GDM1 (cell line): ENCODE measurements around the gene IHH.

Experiments used
- DNase-seq: peaks from one replicate; lab custom pipeline; 2025; lab: John Stamatoyannopoulos, UW

IHH gene

GRCh38 chr2:219037783-219038499 is 22.8 kb downstream of the IHH start:
- no peak for DNase-seq

DNA sequence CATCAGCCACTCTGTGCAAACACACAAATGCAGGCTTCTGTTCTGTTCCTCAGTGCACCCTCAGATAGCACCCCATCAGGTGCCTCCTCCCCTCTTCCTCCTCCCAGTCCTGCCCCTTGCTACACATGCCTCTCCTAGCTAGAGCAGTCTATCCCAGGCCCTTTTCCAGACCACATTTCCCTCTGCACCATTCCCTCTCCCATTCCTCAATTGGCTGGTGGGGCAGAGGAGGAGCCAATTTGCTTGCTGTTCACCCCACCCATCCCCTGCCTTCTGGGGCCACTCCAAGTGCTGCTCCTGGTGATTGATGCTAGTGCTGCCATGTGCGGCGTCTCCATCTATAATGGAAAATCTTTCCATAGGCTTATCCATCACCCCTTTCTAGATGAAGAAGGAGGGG is 24.8 kb downstream of the IHH start:
- no peak for DNase-seq

GRCh38 chr2:219034823-219035222 is 25.9 kb downstream of the IHH start:
- no peak for DNase-seq

- DNase-seq, result no peak
Measured at GRCh38 chr2:219032051-219032745, 28.5 kb downstream of the IHH start.

DNA sequence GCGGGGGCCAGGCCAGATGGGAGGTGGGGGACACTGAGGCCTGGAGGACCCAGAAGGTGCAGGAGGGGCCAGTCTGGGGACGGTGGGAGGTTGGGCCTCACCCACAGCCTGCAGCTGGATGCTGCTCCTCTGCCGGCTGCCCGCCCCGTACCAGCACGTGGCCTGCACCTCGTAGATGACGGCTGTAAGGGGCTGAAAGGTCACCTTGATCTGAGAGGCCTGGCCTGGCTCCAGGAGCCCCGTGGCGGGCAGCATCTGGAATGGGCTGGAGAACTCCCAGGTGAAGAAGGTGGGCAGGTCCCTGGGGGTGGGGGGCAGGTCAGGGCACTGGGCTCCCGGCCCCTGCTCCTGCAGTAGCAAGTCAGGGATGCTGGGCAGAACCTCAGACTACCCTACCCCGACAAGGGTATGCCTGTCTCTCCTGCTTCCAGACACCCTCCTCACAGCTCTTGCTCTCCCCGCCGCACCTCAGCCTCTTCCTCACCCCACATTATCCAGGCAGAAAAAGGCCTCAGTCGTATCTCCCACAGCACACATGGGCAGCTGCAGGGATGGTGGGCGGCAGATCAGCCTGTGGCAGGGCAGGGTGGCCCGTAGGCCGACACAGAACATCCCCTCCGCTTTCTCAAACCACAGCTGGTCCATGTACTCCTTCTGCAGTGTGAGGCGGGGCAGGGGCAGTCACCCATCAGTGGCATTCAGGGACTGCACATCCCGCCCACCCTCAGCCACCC is 29.5 kb downstream of the IHH start:
- no peak for DNase-seq

DNA sequence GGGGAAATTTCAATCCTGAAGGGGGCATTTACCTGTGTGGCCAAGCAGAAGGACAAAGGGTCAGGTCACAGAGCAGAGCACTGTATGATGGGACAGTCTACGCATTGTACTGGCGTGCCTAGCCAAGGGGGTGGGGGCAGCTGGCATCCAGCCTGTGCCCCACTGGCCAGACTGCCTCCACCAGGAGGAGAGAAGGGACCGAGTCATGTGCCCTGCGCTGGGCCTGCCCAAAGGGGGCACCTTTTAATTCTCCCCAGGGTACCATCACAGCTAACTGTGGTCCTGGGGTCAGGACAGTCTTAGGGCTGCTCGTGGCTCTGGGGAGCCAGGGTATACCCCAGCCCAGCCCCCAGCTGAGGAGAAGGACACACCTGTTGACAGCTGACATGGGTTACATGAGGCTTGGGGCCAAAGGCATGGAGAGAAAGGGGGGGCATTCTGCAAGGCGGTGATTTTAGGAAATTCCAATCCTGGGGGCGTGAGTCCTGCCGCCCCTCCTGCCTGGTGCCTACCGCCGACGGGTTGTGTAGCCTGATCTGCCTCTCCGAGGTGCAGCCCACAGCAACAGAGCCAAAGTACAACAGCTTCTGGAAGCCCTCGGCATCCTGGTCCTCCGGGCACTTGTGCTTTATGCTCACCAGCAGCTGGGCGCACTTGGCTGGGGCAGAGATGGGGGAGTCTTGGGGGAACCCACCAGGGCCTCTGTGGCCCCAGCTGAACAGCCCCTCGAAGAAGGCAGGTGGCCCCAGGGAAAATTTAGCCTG is 30.4 kb downstream of the IHH start:
- no peak for DNase-seq

DNA sequence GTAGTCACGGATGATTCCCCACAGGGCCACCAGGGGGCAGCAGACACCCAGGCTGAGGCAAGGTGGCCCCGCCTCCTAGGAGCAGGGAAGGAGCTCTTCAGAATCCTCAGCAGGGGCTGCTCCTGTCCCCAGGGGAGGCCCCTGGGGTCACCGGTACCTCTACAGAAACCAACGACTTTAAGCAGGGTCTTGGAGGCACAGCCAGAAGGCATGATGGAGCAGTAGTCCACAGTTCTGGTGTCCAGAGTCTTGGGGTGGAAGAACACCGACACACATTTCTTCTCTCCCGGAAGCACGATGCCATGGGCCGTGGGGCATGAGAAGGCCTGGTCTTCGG is 30.9 kb downstream of the IHH start:
- peak; percentile 29 for DNase-seq

GRCh38 chr2:219028996-219029828 is 31.5 kb downstream of the IHH start:
- DNase-seq, result no peak

DNA sequence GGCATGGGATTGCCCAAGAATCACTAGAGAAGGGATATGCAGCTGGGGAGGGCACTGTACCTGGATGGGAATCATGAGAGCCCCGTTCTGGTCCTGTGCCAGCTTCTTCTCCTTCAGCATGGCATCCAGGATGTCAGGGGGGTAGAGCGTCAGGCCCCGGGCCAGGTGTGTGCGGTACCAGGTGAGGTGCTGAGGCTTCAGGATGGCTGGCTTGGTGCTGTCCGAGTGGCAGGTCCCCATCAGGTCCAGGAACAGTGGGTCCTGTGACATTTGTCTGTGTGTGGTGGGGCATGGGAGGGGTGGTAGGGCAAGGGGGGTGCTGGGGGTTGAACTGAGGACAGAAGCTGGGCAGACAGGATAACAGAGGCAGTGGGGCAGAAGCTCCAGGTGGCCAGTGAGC is 32.6 kb downstream of the IHH start:
- no peak for DNase-seq

DNA sequence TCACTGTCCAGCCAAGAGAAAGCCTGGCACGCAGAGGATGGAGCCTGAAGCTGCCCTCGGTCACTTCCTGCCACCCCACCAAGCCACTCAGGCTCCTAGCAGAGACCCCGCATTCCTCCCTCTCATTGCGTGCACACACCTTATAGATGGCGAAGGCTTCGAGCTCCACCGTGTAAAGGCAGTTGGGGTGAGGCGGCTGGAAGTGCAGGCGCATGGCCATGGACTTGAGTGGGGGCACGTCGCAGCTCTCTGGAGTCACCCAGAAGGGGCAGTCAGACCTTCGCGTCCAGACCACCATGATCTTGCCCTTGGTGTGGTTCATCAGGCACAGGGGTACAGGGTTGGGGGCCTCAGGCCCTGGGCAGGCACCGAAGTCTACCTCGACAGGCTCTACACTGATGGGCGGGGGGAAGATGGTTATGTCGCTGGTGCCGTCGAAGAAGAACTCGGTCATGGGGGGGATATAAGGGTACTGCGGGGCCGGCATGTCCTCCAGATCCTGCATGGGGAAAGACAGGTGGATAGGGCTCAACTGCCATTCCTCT is 33.1 kb downstream of the IHH start:
- no peak for DNase-seq

- no peak for DNase-seq
Measured at GRCh38 chr2:219026946-219027345, 33.8 kb downstream of the IHH start.

GRCh38 chr2:219025637-219026585 is 34.8 kb downstream of the IHH start:
- no peak for DNase-seq

GRCh38 chr2:219024059-219024458 is 36.7 kb downstream of the IHH start:
- no peak for DNase-seq

GRCh38 chr2:219023045-219023605 is 37.6 kb downstream of the IHH start:
- no peak for DNase-seq

- no peak for DNase-seq
Measured at GRCh38 chr2:219022616-219023015, 38.1 kb downstream of the IHH start.

- no peak for DNase-seq
Measured at GRCh38 chr2:219022041-219022440, 38.7 kb downstream of the IHH start.

DNA sequence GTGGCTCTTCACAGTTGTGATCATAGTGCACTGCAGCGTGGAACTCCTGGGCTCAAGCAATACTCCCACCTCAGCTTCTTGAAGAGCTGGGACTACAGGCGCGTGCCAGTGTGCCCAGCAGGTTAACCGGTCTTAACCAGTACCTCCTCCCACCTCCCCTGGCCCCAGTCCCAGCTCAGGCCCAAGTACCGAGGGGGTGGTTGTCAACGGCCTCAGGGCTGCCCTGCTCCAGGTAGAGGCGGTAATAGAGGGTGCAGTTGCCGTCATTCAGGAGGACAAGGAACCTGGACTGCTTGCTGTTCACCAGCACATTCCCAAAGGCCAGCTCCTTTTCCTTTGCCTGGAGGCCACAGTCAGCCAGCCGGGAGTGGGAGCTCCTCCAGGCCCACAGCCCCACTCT is 39.1 kb downstream of the IHH start:
- DNase-seq, result no peak

GRCh38 chr2:219020604-219021365 is 39.9 kb downstream of the IHH start:
- DNase-seq, result no peak

- no peak for DNase-seq
Measured at GRCh38 chr2:219019436-219019835, 41.3 kb downstream of the IHH start.
